ENCODE measurements around the gene MID1IP1.

The MID1IP1 gene

GRCh38 chrX:38774249-38774648, 27.0 kb upstream of the MID1IP1 start:
- no peaks in the 10 kb centered on the region for H3K36me3 ChIP-seq (replicated peaks; ENCODE audit: insufficient read depth, low read length)
- H3K27me3 ChIP-seq (replicated peaks; ENCODE audit: insufficient read depth, low read length): no peaks in the 10 kb centered on the region
- H3K4me2 ChIP-seq (ENCODE audit: low read depth, low read length): no peak overlapping the region
- no peak overlapping the region for H2AFZ ChIP-seq (ENCODE audit: low read length)
- H4K20me1 ChIP-seq (ENCODE audit: insufficient read depth, low read length): no peaks in the 10 kb centered on the region
- no peaks in the 10 kb centered on the region for H3K79me2 ChIP-seq (ENCODE audit: low read length)
- H3K9me2 ChIP-seq (replicated peaks; ENCODE audit: insufficient read depth, low read length): no peaks in the 10 kb centered on the region
- H3K4me1 ChIP-seq (ENCODE audit: low read length): no peaks in the 10 kb centered on the region
- H3K9me3 ChIP-seq (replicated peaks; ENCODE audit: insufficient read depth, low read length): no peaks in the 10 kb centered on the region
- H3K9ac ChIP-seq (ENCODE audit: low read length): no peak overlapping the region
- TF ChIP-seq EZH2phosphoT487 (IDR thresholded peaks at IDR 0.05; ENCODE audit: low read length) (no peak), EZH2 (optimal IDR thresholded peaks at IDR 0.05; ENCODE audit: low read depth, low read length) (no peak), CTCF (IDR thresholded peaks at IDR 0.05; ENCODE audit: low read length) (no peak)
- no peaks in the 10 kb centered on the region for H3F3A ChIP-seq (ENCODE audit: insufficient read depth, low read length)
- H3K27ac ChIP-seq (ENCODE audit: low read length): no peak overlapping the region
- no peak for DNase-seq
- no peak overlapping the region for H3K4me3 ChIP-seq (ENCODE audit: low read length)

GRCh38 chrX:38796946-38797345, 4.3 kb upstream of the MID1IP1 start:
- no peak for DNase-seq
- H3K36me3 ChIP-seq (replicated peaks; ENCODE audit: insufficient read depth, low read length): no peaks in the 10 kb centered on the region

GRCh38 chrX:38798956-38799355, 2.3 kb upstream of the MID1IP1 start:
- no peaks in the 10 kb centered on the region for H3K27me3 ChIP-seq (replicated peaks; ENCODE audit: insufficient read depth, low read length)
- no peak overlapping the region for H3K27ac ChIP-seq (ENCODE audit: low read length)
- H3F3A ChIP-seq (ENCODE audit: insufficient read depth, low read length): no peaks in the 10 kb centered on the region
- H3K9ac ChIP-seq (ENCODE audit: low read length): no peak overlapping the region
- H4K20me1 ChIP-seq (ENCODE audit: insufficient read depth, low read length): no peaks in the 10 kb centered on the region
- DNase-seq: no peak
- H3K9me2 ChIP-seq (replicated peaks; ENCODE audit: insufficient read depth, low read length): no peaks in the 10 kb centered on the region
- no peak overlapping the region for H2AFZ ChIP-seq (ENCODE audit: low read length)
- H3K4me1 ChIP-seq (ENCODE audit: low read length): no peaks in the 10 kb centered on the region
- peaks cover 17% of the 10 kb centered on the region for H3K79me2 ChIP-seq (ENCODE audit: low read length)
- H3K4me2 ChIP-seq (ENCODE audit: low read depth, low read length): no peak overlapping the region
- H3K9me3 ChIP-seq (replicated peaks; ENCODE audit: insufficient read depth, low read length): no peaks in the 10 kb centered on the region
- no peaks in the 10 kb centered on the region for H3K36me3 ChIP-seq (replicated peaks; ENCODE audit: insufficient read depth, low read length)
- H3K4me3 ChIP-seq (ENCODE audit: low read length): no peak overlapping the region
- TF ChIP-seq EZH2 (optimal IDR thresholded peaks at IDR 0.05; ENCODE audit: low read depth, low read length): no peak
- no peak for TF ChIP-seq CTCF (IDR thresholded peaks at IDR 0.05; ENCODE audit: low read length)
- no peak for TF ChIP-seq EZH2phosphoT487 (IDR thresholded peaks at IDR 0.05; ENCODE audit: low read length)

More at GRCh38 chrX:38796946-38797345, 4.3 kb upstream of the MID1IP1 start:
- no peaks in the 10 kb centered on the region for H3K27me3 ChIP-seq (replicated peaks; ENCODE audit: insufficient read depth, low read length)
- no peaks in the 10 kb centered on the region for H3K9me2 ChIP-seq (replicated peaks; ENCODE audit: insufficient read depth, low read length)
- H3K9ac ChIP-seq (ENCODE audit: low read length): no peak overlapping the region
- no peaks in the 10 kb centered on the region for H3K9me3 ChIP-seq (replicated peaks; ENCODE audit: insufficient read depth, low read length)
- H3F3A ChIP-seq (ENCODE audit: insufficient read depth, low read length): no peaks in the 10 kb centered on the region
- TF ChIP-seq EZH2phosphoT487 (IDR thresholded peaks at IDR 0.05; ENCODE audit: low read length) (no peak), EZH2 (optimal IDR thresholded peaks at IDR 0.05; ENCODE audit: low read depth, low read length) (no peak), CTCF (IDR thresholded peaks at IDR 0.05; ENCODE audit: low read length) (no peak)
- no peaks in the 10 kb centered on the region for H3K4me1 ChIP-seq (ENCODE audit: low read length)
- H3K4me2 ChIP-seq (ENCODE audit: low read depth, low read length): no peak overlapping the region
- H2AFZ ChIP-seq (ENCODE audit: low read length): no peak overlapping the region
- H3K27ac ChIP-seq (ENCODE audit: low read length): no peak overlapping the region
- H3K4me3 ChIP-seq (ENCODE audit: low read length): no peak overlapping the region
- no peaks in the 10 kb centered on the region for H4K20me1 ChIP-seq (ENCODE audit: insufficient read depth, low read length)
- peaks cover 4% of the 10 kb centered on the region for H3K79me2 ChIP-seq (ENCODE audit: low read length)

All from MM.1S (cell line).